Fibroblast of villous mesenchyme (primary cell): ENCODE data around the gene CRYGA. TPM values are rescaled to one million over a fixed set of nuclear protein-coding genes. Genes with fewer than 3 reads are reported as not detected.

Experiments used
- DNase-seq: peaks from one replicate; pipeline ENCODE4 v3.0.0-alpha.2; 2010; ENCODE audit warnings: low read depth
- H3K4me3 ChIP-seq: 2 replicates; pipeline ENCODE4 v1.5.1; 2011; ENCODE audit warnings: low read depth, mild to moderate bottlenecking, low read length
- CTCF ChIP-seq: IDR thresholded peaks from 2 replicates; pipeline ENCODE4 v1.5.1; 2012; ENCODE audit warnings: low read depth, mild to moderate bottlenecking, low read length; ENCODE audit not compliant: insufficient read depth
- total RNA-seq: library from RNA; depleted of rRNA; stranded (reverse); fragments of >200 nt; gene quantifications from 2 replicates; pipeline ENCODE4 v1.2.3, GENCODE V29; 2012

Gene CRYGA
- total RNA-seq, 1 donor, result not detected

GRCh38 chr2:208136716-208137094 is 26.7 kb downstream of the CRYGA start:
- no peak overlapping the region for H3K4me3 ChIP-seq
- TF ChIP-seq CTCF, result no peak
- no peak for DNase-seq

- DNase-seq, result no peak
- no peak overlapping the region for H3K4me3 ChIP-seq
- no peak for TF ChIP-seq CTCF
These were observed 27.3 kb downstream of the CRYGA start for GRCh38 chr2:208135794-208136715.

- no peak for TF ChIP-seq CTCF
- DNase-seq, result no peak
- H3K4me3 ChIP-seq, result no peak overlapping the region
These were observed 28.3 kb downstream of the CRYGA start for GRCh38 chr2:208134928-208135586.

- DNase-seq, result no peak
- no peak for TF ChIP-seq CTCF
- no peak overlapping the region for H3K4me3 ChIP-seq
These were observed 32.7 kb downstream of the CRYGA start for GRCh38 chr2:208130712-208131110.

GRCh38 chr2:208129744-208130711 is 33.4 kb downstream of the CRYGA start, which contains the start of gene CRYGC:
TSS of gene CRYGC (minus strand) at chr2:208129828. CDS start at chr2:208129792, 36 bp downstream.
- H3K4me3 ChIP-seq, result no peak within 1 kb of the TSS
- DNase-seq, result no peak
- TF ChIP-seq CTCF, result no peak

- DNase-seq, result no peak
- TF ChIP-seq CTCF, result no peak
- H3K4me3 ChIP-seq, result no peak overlapping the region
These were observed 35.3 kb downstream of the CRYGA start for GRCh38 chr2:208128136-208128535.
